Endothelial cell of umbilical vein (primary cell): ENCODE results near the gene GAS1. TPM values are rescaled to one million over a fixed set of nuclear protein-coding genes. Genes with fewer than 3 reads are reported as not detected.

Experiments
- BruUV-seq: library from RNA; stranded (reverse); fragments of 400-500 nt; replicated peaks from 2 replicates; lab custom pipeline; 2021; lab: Mats Ljungman, UMichigan
- CTCF ChIA-PET: fragments of 300-600, 350-600 bp; sonication (Branson Sonifier 250); formaldehyde crosslinking; loops from one replicate; lab custom pipeline; 2021; ENCODE audit warnings: antibody characterized with exemption, inconsistent platforms; lab: Charles Lee
- POLR2A ChIA-PET: fragments of 300-600, 350-600 bp; sonication (Branson Sonifier 250); formaldehyde crosslinking; loops from one replicate; lab custom pipeline; 2021; ENCODE audit warnings: antibody characterized with exemption, inconsistent platforms; lab: Charles Lee
- DNase-seq: peaks from one replicate; pipeline ENCODE4 v3.0.0-alpha.2; 2011; ENCODE audit warnings: low read depth, low spot score
- FAIRE-seq: peaks from 2 replicates; lab custom pipeline; 2011; peaks lifted over from hg19 to GRCh38; lab: Jason Lieb, UNC
- H2AFZ ChIP-seq: 2 replicates; pipeline ENCODE4 v1.6.0; 2012; ENCODE audit warnings: low read depth, low read length, control low read depth, inconsistent platforms
- H3K27ac ChIP-seq: 2 replicates; pipeline ENCODE4 v1.5.1; 2011; ENCODE audit warnings: low read depth, mild to moderate bottlenecking, control low read depth, low read length, moderate library complexity; ENCODE audit not compliant: insufficient read depth
- H3K27me3 ChIP-seq, 2 experiments: 2 replicates each; pipeline versions ENCODE4 v1.6.0 to v1.6.1; 2011; ENCODE audit warnings: low read length in 2 of 2, mixed read lengths in 1 of 2; ENCODE audit not compliant: control insufficient read depth in 2 of 2, insufficient read depth in 2 of 2
- H3K36me3 ChIP-seq, 2 experiments: 2 replicates in 1 of 2; 3 replicates in 1 of 2; pipeline ENCODE4 v1.5.1; 2011; ENCODE audit warnings: low read length in 2 of 2, mild to moderate bottlenecking in 1 of 2, moderate library complexity in 1 of 2; ENCODE audit not compliant: control insufficient read depth in 2 of 2, insufficient read depth in 2 of 2; ENCODE audit errors: extremely low read depth in 1 of 2
- H3K4me1 ChIP-seq: 3 replicates; pipeline ENCODE4 v1.5.1; 2011; ENCODE audit warnings: mild to moderate bottlenecking, low read length; ENCODE audit not compliant: control insufficient read depth, insufficient read depth; ENCODE audit errors: extremely low read depth
- H3K4me2 ChIP-seq: 2 replicates; pipeline ENCODE4 v1.6.1; 2011; ENCODE audit warnings: low read length, control low read depth, mixed read lengths; ENCODE audit not compliant: insufficient read depth
- H3K4me3 ChIP-seq, 3 experiments: fragments of 200-600 bp in 1 of 3; sonication (generic), shearing (Covaris generic) in 1 of 3; replicated peaks in 1 of 3; 2 replicates each; pipeline ENCODE4 v1.5.1; 2011 to 2016; ENCODE audit warnings: control low read depth in 3 of 3, low read length in 3 of 3, mild to moderate bottlenecking in 2 of 3, inconsistent platforms in 1 of 3, low read depth in 1 of 3, moderate library complexity in 1 of 3; ENCODE audit not compliant: insufficient read depth in 1 of 3
- H3K79me2 ChIP-seq: 2 replicates; pipeline ENCODE4 v1.6.0; 2012; ENCODE audit warnings: low read length, inconsistent platforms; ENCODE audit not compliant: control insufficient read depth, insufficient read depth
- H3K9ac ChIP-seq: replicated peaks from 2 replicates; pipeline ENCODE3; 2011; ENCODE audit warnings: low read length, control low read depth; ENCODE audit not compliant: insufficient read depth; ENCODE audit errors: extremely low read depth
- H3K9me1 ChIP-seq: replicated peaks from 3 replicates; pipeline ENCODE4 v1.6.0; 2011; ENCODE audit warnings: mild to moderate bottlenecking, low read length; ENCODE audit not compliant: control insufficient read depth, insufficient read depth; ENCODE audit errors: extremely low read depth
- H3K9me3 ChIP-seq: replicated peaks from 2 replicates; pipeline ENCODE4 v1.5.1; 2012; ENCODE audit warnings: low read length, inconsistent platforms; ENCODE audit not compliant: control insufficient read depth, insufficient read depth
- H4K20me1 ChIP-seq: replicated peaks from 2 replicates; pipeline ENCODE3; 2011; ENCODE audit warnings: mild to moderate bottlenecking, low read length; ENCODE audit not compliant: control insufficient read depth, insufficient read depth; ENCODE audit errors: extremely low read depth
- CTCF ChIP-seq, 2 donors: IDR thresholded peaks; 1 replicate in 1 of 2; 2 replicates in 1 of 2; pipeline ENCODE4 v1.5.1; 2011; ENCODE audit warnings: low read length in 2 of 2, mild to moderate bottlenecking in 2 of 2, moderate library complexity in 2 of 2, control low read depth in 1 of 2, inconsistent platforms in 1 of 2, low read depth in 1 of 2; ENCODE audit not compliant: insufficient read depth in 1 of 2; ENCODE audit errors: extremely low read depth in 1 of 2
- EZH2 ChIP-seq: IDR thresholded peaks from 2 replicates; pipeline ENCODE4 v1.6.1; 2012; ENCODE audit warnings: borderline replicate concordance, low read depth, mild to moderate bottlenecking, moderate library complexity, low read length, inconsistent platforms; ENCODE audit not compliant: severe bottlenecking
- FOS ChIP-seq: IDR thresholded peaks from 2 replicates; pipeline ENCODE4 v1.6.1; 2011; ENCODE audit warnings: mild to moderate bottlenecking, low read length, moderate library complexity, borderline replicate concordance; ENCODE audit not compliant: insufficient read depth
- GATA2 ChIP-seq: IDR thresholded peaks from 2 replicates; pipeline ENCODE4 v1.7.0; 2011; ENCODE audit warnings: low read depth, mild to moderate bottlenecking, moderate library complexity, mixed read lengths, low read length; ENCODE audit not compliant: insufficient read length, insufficient read depth
- JUN ChIP-seq: IDR thresholded peaks from 2 replicates; pipeline ENCODE4 v1.6.1; 2011; ENCODE audit warnings: borderline replicate concordance, low read depth; ENCODE audit not compliant: insufficient read length, insufficient read depth
- MAX ChIP-seq: IDR thresholded peaks from 2 replicates; pipeline ENCODE4 v1.6.1; 2011; ENCODE audit not compliant: insufficient read depth, insufficient read length
- MYC ChIP-seq: IDR thresholded peaks from one replicate; pipeline ENCODE4 v1.6.1; 2011; ENCODE audit warnings: mild to moderate bottlenecking, low read depth, low read length
- POLR2A ChIP-seq: IDR thresholded peaks from 2 replicates; pipeline ENCODE4 v1.6.1; 2012; ENCODE audit warnings: low read depth, mild to moderate bottlenecking, control low read depth, low read length
- POLR2AphosphoS5 ChIP-seq: IDR thresholded peaks from 2 replicates; pipeline ENCODE4 v1.6.1; 2012; ENCODE audit warnings: low read depth, mild to moderate bottlenecking, control low read depth, low read length, moderate library complexity; ENCODE audit not compliant: insufficient read depth
- dilution Hi-C: fragments of 300-500 bp; cut with MboI; formaldehyde crosslinking; loops from one replicate; pipeline ENCODE4 v1.15.0; 2019; ENCODE audit warnings: low sequenced_read_pairs; ENCODE audit not compliant: extremely low pct_ligation_motif_present
- intact Hi-C: fragments of 100-400 bp; cut with micrococcal nuclease; formaldehyde crosslinking; loops from one replicate; pipeline ENCODE4 v1.10.0; 2022
- polyA plus RNA-seq, 4 experiments: library from polyadenylated mRNA; depleted of rRNA in 3 of 4; stranded (reverse) in 3 of 4; unstranded in 1 of 4; fragments of >200 nt; gene quantifications; 2 replicates each; pipeline versions ENCODE4 v1.2.1 to v1.2.3, GENCODE V29; 2011 to 2012; ENCODE audit warnings: missing spikeins in 1 of 4
- total RNA-seq: library from RNA; stranded (reverse); gene quantifications from 2 replicates; pipeline ENCODE4 v1.2.3, GENCODE V29; 2021

Gene GAS1
- total and polyA plus RNA-seq, 2 donors (not counting 3 experiments of a cell fraction or from before 2014, with no cell fraction given), result 0.06 to 0.15 TPM

- H3K36me3 ChIP-seq, result no peaks in the 10 kb centered on the region
- H4K20me1 ChIP-seq, result no peaks in the 10 kb centered on the region
- DNase-seq (no peak), FAIRE-seq (no peak)
- H3K27ac ChIP-seq, result no peak overlapping the region
- no peaks in the 10 kb centered on the region for H3K27me3 ChIP-seq
- H3K4me3 ChIP-seq, result no peak overlapping the region
- H3K79me2 ChIP-seq, result no peaks in the 10 kb centered on the region
- H3K9me1 ChIP-seq, result no peaks in the 10 kb centered on the region
- H3K9ac ChIP-seq, result no peak overlapping the region
- TF ChIP-seq CTCF (IDR thresholded peaks at IDR 0.05; ENCODE audit: extremely low read depth in 1 of 2, insufficient read depth in 1 of 2, low read depth in 1 of 2, low read length in 2 of 2) (no peak), FOS (no peak), EZH2 (no peak), POLR2A (no peak), JUN (no peak), MYC (no peak), GATA2 (no peak), POLR2AphosphoS5 (no peak), MAX (no peak)
- ChIA-PET POLR2A (no interaction called here), CTCF (no interaction called here)
- intact Hi-C loops, result no loop called here
- BruUV-seq, result no TSS peak
- H3K4me2 ChIP-seq, result no peak overlapping the region
- no peak overlapping the region for H2AFZ ChIP-seq
- no peaks in the 10 kb centered on the region for H3K9me3 ChIP-seq
- dilution Hi-C loops, result no loop called here
- no peaks in the 10 kb centered on the region for H3K4me1 ChIP-seq
These were observed 8.3 kb upstream of the GAS1 start for GRCh38 chr9:86955561-86955960.
